Liver (tissue), 9 donors: ENCODE data around the gene COMMD10. TPM values are rescaled to one million over a fixed set of nuclear protein-coding genes. Genes with fewer than 3 reads are reported as not detected.

Source experiments
- DNase-seq: peaks from one replicate; pipeline ENCODE4 v3.0.0-alpha.2; 2017; ENCODE audit warnings: low spot score
- H3K27ac ChIP-seq, 2 donors: one replicate each; pipeline ENCODE4 v1.7.0; 2013; ENCODE audit warnings: inconsistent platforms in 2 of 2, low read length in 2 of 2, control low read depth in 1 of 2, low read depth in 1 of 2, mild to moderate bottlenecking in 1 of 2
- H3K27me3 ChIP-seq, 4 donors: one replicate each; pipeline versions ENCODE4 v1.6.1 to v1.7.0; 2013; ENCODE audit warnings: low read length in 3 of 4, inconsistent platforms in 1 of 4, mild to moderate bottlenecking in 1 of 4, moderate library complexity in 1 of 4; ENCODE audit not compliant: control insufficient read depth in 4 of 4, insufficient read depth in 4 of 4
- H3K36me3 ChIP-seq, 4 donors: one replicate each; pipeline versions ENCODE4 v1.6.1 to v1.7.0; 2013; ENCODE audit warnings: low read length in 3 of 4, mild to moderate bottlenecking in 3 of 4, low read depth in 1 of 4, moderate library complexity in 1 of 4; ENCODE audit not compliant: control insufficient read depth in 4 of 4, insufficient read depth in 3 of 4
- H3K4me1 ChIP-seq, 4 donors: one replicate each; pipeline versions ENCODE4 v1.6.1 to v1.7.0; 2013; ENCODE audit warnings: low read length in 3 of 4, mild to moderate bottlenecking in 3 of 4, moderate library complexity in 1 of 4; ENCODE audit not compliant: control insufficient read depth in 4 of 4, insufficient read depth in 4 of 4
- H3K4me3 ChIP-seq, 3 donors: one replicate each; pipeline versions ENCODE4 v1.6.1 to v1.7.0; 2013; ENCODE audit warnings: low read length in 3 of 3, control low read depth in 1 of 3, low read depth in 1 of 3, mild to moderate bottlenecking in 1 of 3
- H3K9ac ChIP-seq, 2 donors: one replicate each; pipeline ENCODE4 v1.7.0; 2013; ENCODE audit warnings: low read length in 2 of 2, mild to moderate bottlenecking in 2 of 2, moderate library complexity in 2 of 2, control low read depth in 1 of 2, low read depth in 1 of 2
- H3K9me3 ChIP-seq, 4 donors: one replicate each; pipeline versions ENCODE4 v1.6.1 to v1.7.0; 2013; ENCODE audit warnings: low read length in 3 of 4; ENCODE audit not compliant: control insufficient read depth in 4 of 4
- EGR1 ChIP-seq, 2 donors: IDR thresholded peaks; 2 replicates each; pipeline ENCODE4 v1.6.1; 2016 to 2018; ENCODE audit warnings: antibody characterized with exemption in 2 of 2, low read depth in 2 of 2
- FOXA1 ChIP-seq: IDR thresholded peaks from 2 replicates; pipeline ENCODE4 v1.6.1; 2016; ENCODE audit warnings: antibody characterized with exemption
- FOXA2 ChIP-seq: IDR thresholded peaks from 2 replicates; pipeline ENCODE4 v1.6.1; 2016; ENCODE audit warnings: antibody characterized with exemption
- GABPA ChIP-seq, 2 donors: IDR thresholded peaks in 1 of 2; conservative IDR thresholded peaks in 1 of 2; 2 replicates each; pipeline ENCODE4 v1.6.1; 2016; ENCODE audit warnings: antibody characterized with exemption in 2 of 2, mild to moderate bottlenecking in 1 of 2, moderate library complexity in 1 of 2
- HNF4A ChIP-seq, 2 donors: conservative IDR thresholded peaks; 2 replicates each; pipeline ENCODE4 v1.6.1; 2016; ENCODE audit warnings: antibody characterized with exemption in 2 of 2, mild to moderate bottlenecking in 2 of 2
- HNF4G ChIP-seq: IDR thresholded peaks from 2 replicates; pipeline ENCODE4 v1.6.1; 2016; ENCODE audit warnings: antibody characterized with exemption
- JUND ChIP-seq, 2 donors: IDR thresholded peaks; 2 replicates each; pipeline ENCODE4 v1.6.1; 2016; ENCODE audit warnings: antibody characterized with exemption in 2 of 2
- MAX ChIP-seq: IDR thresholded peaks from 2 replicates; pipeline ENCODE4 v1.6.1; 2016; ENCODE audit warnings: antibody characterized with exemption
- NR2F2 ChIP-seq: IDR thresholded peaks from 2 replicates; pipeline ENCODE4 v1.6.1; 2016; ENCODE audit warnings: antibody characterized with exemption
- RAD21 ChIP-seq, 2 donors: IDR thresholded peaks; 2 replicates each; pipeline ENCODE4 v1.6.1; 2016; ENCODE audit warnings: antibody characterized with exemption in 2 of 2, mild to moderate bottlenecking in 2 of 2
- RXRA ChIP-seq, 2 donors: IDR thresholded peaks; 2 replicates each; pipeline ENCODE4 v1.6.1; 2017 to 2018; ENCODE audit warnings: antibody characterized with exemption in 2 of 2, mild to moderate bottlenecking in 1 of 2
- SP1 ChIP-seq: IDR thresholded peaks from 2 replicates; pipeline ENCODE4 v1.6.1; 2018; ENCODE audit warnings: antibody characterized with exemption, mild to moderate bottlenecking
- TAF1 ChIP-seq: conservative IDR thresholded peaks from 2 replicates; pipeline ENCODE4 v1.6.1; 2016; ENCODE audit warnings: antibody characterized with exemption, mild to moderate bottlenecking
- WGBS: extraction: QIAGEN DNeasy Blood & Tissue Kit; methylation state at CpG from one replicate; pipeline ENCODE4 v1.1.7; 2013; 5-methylcytosine and 5-hydroxymethylcytosine counted together
- polyA plus RNA-seq, 2 donors: library from polyadenylated mRNA; stranded (reverse) in 1 of 2; unstranded in 1 of 2; fragments of 200-250 nt in 1 of 2; fragments of >200 nt in 1 of 2; fragmentation: Nextera tagmentation in 1 of 2; extraction: Ambion mirVana in 1 of 2; gene quantifications; one replicate each; pipeline versions ENCODE4 v1.2.1 to v1.2.3, GENCODE V29; 2013 to 2015
- total RNA-seq, 2 donors: library from RNA; depleted of rRNA; stranded (reverse); fragments of >200 nt; gene quantifications; one replicate each; pipeline ENCODE4 v1.2.3, GENCODE V29; 2014
- TF ChIP-seq, protein P1 (sequence below): IDR thresholded peaks from 2 replicates; pipeline ENCODE4 v1.6.1; 2016; ENCODE audit warnings: antibody characterized with exemption
- TF ChIP-seq, protein P2 (sequence below): fragments of 150-350 bp; IDR thresholded peaks from 2 replicates; pipeline ENCODE4 v1.5.1; 2017; ENCODE audit warnings: improper control_type of control experiment, low read depth, low read length; ENCODE audit not compliant: missing input control
- TF ChIP-seq, protein P3 (sequence below): IDR thresholded peaks from 2 replicates; pipeline ENCODE4 v1.6.1; 2016; ENCODE audit warnings: antibody characterized with exemption, mild to moderate bottlenecking
- TF ChIP-seq, protein P4 (sequence below): IDR thresholded peaks from 2 replicates; pipeline ENCODE4 v1.6.1; 2016; ENCODE audit warnings: antibody characterized with exemption
- donor health status: healthy.
- donor health status: healthy.
- donor health status: healthy.
- donor health status: healthy.
- donor health status: healthy.

Gene COMMD10
- total and polyA plus RNA-seq, 4 donors = 8.9 to 30.5 (median 19.3) TPM

- Histone ChIP-seq H3K27me3 (no peaks in the 10 kb centered on the region), H3K27ac (no peak overlapping the region), H3K9me3 (peaks cover 0 to 2% (median under 1%) of the 10 kb centered on the region in 4 donors), H3K36me3 (peaks cover 1 to 5% (median 3%) of the 10 kb centered on the region in 4 donors), H3K9ac (no peak overlapping the region), H3K4me3 (no peak overlapping the region), H3K4me1 (peaks cover 3 to 38% (median 31%) of the 10 kb centered on the region in 4 donors)
- DNase-seq = no peak
- TF ChIP-seq, protein P1, sequence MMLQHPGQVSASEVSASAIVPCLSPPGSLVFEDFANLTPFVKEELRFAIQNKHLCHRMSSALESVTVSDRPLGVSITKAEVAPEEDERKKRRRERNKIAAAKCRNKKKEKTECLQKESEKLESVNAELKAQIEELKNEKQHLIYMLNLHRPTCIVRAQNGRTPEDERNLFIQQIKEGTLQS = no peak
- no peak for TF ChIP-seq TAF1
- TF ChIP-seq, protein P2, sequence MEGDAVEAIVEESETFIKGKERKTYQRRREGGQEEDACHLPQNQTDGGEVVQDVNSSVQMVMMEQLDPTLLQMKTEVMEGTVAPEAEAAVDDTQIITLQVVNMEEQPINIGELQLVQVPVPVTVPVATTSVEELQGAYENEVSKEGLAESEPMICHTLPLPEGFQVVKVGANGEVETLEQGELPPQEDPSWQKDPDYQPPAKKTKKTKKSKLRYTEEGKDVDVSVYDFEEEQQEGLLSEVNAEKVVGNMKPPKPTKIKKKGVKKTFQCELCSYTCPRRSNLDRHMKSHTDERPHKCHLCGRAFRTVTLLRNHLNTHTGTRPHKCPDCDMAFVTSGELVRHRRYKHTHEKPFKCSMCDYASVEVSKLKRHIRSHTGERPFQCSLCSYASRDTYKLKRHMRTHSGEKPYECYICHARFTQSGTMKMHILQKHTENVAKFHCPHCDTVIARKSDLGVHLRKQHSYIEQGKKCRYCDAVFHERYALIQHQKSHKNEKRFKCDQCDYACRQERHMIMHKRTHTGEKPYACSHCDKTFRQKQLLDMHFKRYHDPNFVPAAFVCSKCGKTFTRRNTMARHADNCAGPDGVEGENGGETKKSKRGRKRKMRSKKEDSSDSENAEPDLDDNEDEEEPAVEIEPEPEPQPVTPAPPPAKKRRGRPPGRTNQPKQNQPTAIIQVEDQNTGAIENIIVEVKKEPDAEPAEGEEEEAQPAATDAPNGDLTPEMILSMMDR = no peak
- TF ChIP-seq FOXA1 = no peak
- no peak for TF ChIP-seq JUND (IDR thresholded peaks at IDR 0.05)
- TF ChIP-seq HNF4A (conservative IDR thresholded peaks at IDR 0.05) = no peak
- no peak for TF ChIP-seq FOXA2
- no peak for TF ChIP-seq MAX
- WGBS = 90% methylated on average over 2 of the region's 2 CpGs
Observed at GRCh38 chr5:116299746-116300640, 215.2 kb downstream of the COMMD10 start.

DNA sequence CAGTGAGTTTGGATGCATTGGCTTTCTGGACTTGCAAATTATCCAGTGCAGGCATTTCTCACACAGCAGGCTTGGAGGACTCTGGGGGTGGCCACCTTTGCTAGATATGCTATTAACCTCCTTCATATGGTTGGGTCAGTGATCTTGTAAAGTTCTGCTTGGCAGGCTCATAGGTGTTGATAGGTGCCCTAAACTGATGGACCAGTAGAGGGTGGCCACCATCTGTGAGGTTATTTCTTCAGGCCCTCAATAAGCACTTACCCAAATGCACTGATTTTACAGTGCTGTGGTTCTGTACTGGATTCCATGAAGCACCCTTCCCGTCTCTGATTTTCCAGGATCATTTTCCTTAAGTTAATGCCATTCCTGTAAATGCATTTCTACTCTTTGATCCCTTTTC lies 216.3 kb downstream of the COMMD10 start:
- H3K27ac ChIP-seq = no peak overlapping the region
- peak in 1 of 2 donors; percentile 20 for TF ChIP-seq RAD21 (IDR thresholded peaks at IDR 0.05)
- no peak for TF ChIP-seq JUND (IDR thresholded peaks at IDR 0.05)
- peaks cover 3 to 45% (median 35%) of the 10 kb centered on the region in 4 donors for H3K4me1 ChIP-seq
- DNase-seq = no peak
- peaks cover 1 to 5% (median 3%) of the 10 kb centered on the region in 4 donors for H3K36me3 ChIP-seq
- H3K27me3 ChIP-seq = no peaks in the 10 kb centered on the region
- H3K9ac ChIP-seq = no peak overlapping the region
- H3K9me3 ChIP-seq = peaks cover 0 to 2% (median under 1%) of the 10 kb centered on the region in 4 donors
- 98% methylated on average over 1 of the region's 1 CpG for WGBS
- no peak overlapping the region for H3K4me3 ChIP-seq

DNA sequence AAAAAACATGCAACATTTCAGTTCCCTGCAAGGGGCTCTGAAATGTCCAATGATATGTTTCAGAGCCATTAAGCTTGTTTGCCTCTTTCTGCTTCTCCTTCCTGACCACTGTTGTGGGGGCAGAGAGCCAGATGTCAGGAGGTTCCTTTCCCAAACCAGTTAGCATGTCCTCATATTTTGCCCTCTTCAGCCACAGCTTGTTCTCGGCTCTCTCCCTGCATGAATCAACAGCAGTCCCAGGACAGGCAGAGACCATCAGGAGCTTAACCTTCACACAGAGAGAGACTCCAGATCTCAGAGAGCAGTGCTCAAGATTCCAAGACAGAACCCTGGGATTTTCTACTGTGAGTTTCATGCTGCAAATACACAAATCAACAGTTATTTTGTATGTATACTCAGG lies 218.5 kb downstream of the COMMD10 start:
- peaks cover 0 to 2% (median under 1%) of the 10 kb centered on the region in 4 donors for H3K9me3 ChIP-seq
- WGBS = 30% methylated on average over 1 of the region's 1 CpG
- DNase-seq = no peak
- H3K36me3 ChIP-seq = peaks cover 1 to 6% (median 2%) of the 10 kb centered on the region in 4 donors
- H3K4me3 ChIP-seq = no peak overlapping the region
- H3K27me3 ChIP-seq = no peaks in the 10 kb centered on the region
- peak overlapping the region; percentile 2 to 6 for H3K27ac ChIP-seq
- peaks cover 3 to 41% (median 28%) of the 10 kb centered on the region in 4 donors for H3K4me1 ChIP-seq
- H3K9ac ChIP-seq = no peak overlapping the region
- TF ChIP-seq FOXA2 (no peak), RXRA (IDR thresholded peaks at IDR 0.05) (no peak), MAX (no peak), TAF1 (no peak), GABPA (IDR thresholded peaks at IDR 0.05 in 1 of 2, conservative IDR thresholded peaks at IDR 0.05 in 1 of 2) (no peak), FOXA1 (no peak), HNF4A (conservative IDR thresholded peaks at IDR 0.05) (no peak), JUND (IDR thresholded peaks at IDR 0.05) (no peak), HNF4G (no peak), NR2F2 (no peak), SP1 (no peak), EGR1 (IDR thresholded peaks at IDR 0.05; ENCODE audit: low read depth in 2 of 2) (no peak)
- TF ChIP-seq, protein P3, sequence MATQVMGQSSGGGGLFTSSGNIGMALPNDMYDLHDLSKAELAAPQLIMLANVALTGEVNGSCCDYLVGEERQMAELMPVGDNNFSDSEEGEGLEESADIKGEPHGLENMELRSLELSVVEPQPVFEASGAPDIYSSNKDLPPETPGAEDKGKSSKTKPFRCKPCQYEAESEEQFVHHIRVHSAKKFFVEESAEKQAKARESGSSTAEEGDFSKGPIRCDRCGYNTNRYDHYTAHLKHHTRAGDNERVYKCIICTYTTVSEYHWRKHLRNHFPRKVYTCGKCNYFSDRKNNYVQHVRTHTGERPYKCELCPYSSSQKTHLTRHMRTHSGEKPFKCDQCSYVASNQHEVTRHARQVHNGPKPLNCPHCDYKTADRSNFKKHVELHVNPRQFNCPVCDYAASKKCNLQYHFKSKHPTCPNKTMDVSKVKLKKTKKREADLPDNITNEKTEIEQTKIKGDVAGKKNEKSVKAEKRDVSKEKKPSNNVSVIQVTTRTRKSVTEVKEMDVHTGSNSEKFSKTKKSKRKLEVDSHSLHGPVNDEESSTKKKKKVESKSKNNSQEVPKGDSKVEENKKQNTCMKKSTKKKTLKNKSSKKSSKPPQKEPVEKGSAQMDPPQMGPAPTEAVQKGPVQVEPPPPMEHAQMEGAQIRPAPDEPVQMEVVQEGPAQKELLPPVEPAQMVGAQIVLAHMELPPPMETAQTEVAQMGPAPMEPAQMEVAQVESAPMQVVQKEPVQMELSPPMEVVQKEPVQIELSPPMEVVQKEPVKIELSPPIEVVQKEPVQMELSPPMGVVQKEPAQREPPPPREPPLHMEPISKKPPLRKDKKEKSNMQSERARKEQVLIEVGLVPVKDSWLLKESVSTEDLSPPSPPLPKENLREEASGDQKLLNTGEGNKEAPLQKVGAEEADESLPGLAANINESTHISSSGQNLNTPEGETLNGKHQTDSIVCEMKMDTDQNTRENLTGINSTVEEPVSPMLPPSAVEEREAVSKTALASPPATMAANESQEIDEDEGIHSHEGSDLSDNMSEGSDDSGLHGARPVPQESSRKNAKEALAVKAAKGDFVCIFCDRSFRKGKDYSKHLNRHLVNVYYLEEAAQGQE = no peak
- TF ChIP-seq, protein P1 = no peak
- TF ChIP-seq, protein P4, sequence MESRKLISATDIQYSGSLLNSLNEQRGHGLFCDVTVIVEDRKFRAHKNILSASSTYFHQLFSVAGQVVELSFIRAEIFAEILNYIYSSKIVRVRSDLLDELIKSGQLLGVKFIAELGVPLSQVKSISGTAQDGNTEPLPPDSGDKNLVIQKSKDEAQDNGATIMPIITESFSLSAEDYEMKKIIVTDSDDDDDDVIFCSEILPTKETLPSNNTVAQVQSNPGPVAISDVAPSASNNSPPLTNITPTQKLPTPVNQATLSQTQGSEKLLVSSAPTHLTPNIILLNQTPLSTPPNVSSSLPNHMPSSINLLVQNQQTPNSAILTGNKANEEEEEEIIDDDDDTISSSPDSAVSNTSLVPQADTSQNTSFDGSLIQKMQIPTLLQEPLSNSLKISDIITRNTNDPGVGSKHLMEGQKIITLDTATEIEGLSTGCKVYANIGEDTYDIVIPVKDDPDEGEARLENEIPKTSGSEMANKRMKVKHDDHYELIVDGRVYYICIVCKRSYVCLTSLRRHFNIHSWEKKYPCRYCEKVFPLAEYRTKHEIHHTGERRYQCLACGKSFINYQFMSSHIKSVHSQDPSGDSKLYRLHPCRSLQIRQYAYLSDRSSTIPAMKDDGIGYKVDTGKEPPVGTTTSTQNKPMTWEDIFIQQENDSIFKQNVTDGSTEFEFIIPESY = no peak
